Esophagus squamous epithelium (tissue), 5 donors: ENCODE results near the gene ASTN2. TPM values are rescaled to one million over a fixed set of nuclear protein-coding genes. Genes with fewer than 3 reads are reported as not detected.
A peak's percentile ranks its signal among the peaks of the same experiment; 100 is the strongest.

ENCODE experiments used
- DNase-seq: peaks from one replicate; lab custom pipeline; 2025; lab: John Stamatoyannopoulos, UW
- H3K27ac ChIP-seq, 4 donors: fragments of 200-600 bp; sonication (generic); one replicate each; pipeline ENCODE4 v1.5.1; 2016 to 2019; ENCODE audit warnings: mild to moderate bottlenecking in 1 of 4
- H3K27me3 ChIP-seq, 4 donors: fragments of 200-600 bp; sonication (generic); 1 replicate in 3 of 4; 2 replicates in 1 of 4; pipeline versions ENCODE4 v1.5.1 to v1.6.0; 2017 to 2021; ENCODE audit warnings: antibody characterized with exemption in 1 of 4
- H3K36me3 ChIP-seq, 3 donors: fragments of 200-600 bp; sonication (generic); one replicate each; pipeline ENCODE4 v1.5.1; 2016 to 2019
- H3K4me1 ChIP-seq, 3 donors: fragments of 200-600 bp; sonication (generic); one replicate each; pipeline ENCODE4 v1.5.1; 2017 to 2019
- H3K4me3 ChIP-seq, 4 donors: fragments of 200-600 bp; sonication (generic); 1 replicate in 3 of 4; 2 replicates in 1 of 4; pipeline ENCODE4 v1.5.1; 2016 to 2019; ENCODE audit warnings: mild to moderate bottlenecking in 2 of 4, moderate library complexity in 1 of 4
- H3K9me3 ChIP-seq, 3 donors: fragments of 200-600 bp; sonication (generic); one replicate each; pipeline ENCODE4 v1.5.1; 2016 to 2019
- POLR2A ChIP-seq, 4 donors: fragments of 450-650 bp; IDR thresholded peaks; one replicate each; pipeline ENCODE4 v1.6.1; 2017; ENCODE audit warnings: antibody characterized with exemption in 4 of 4, mild to moderate bottlenecking in 4 of 4, moderate library complexity in 3 of 4
- WGBS, 2 donors: methylation state at CpG; one replicate each; pipeline ENCODE4 v1.1.5; 2018; 5-methylcytosine and 5-hydroxymethylcytosine counted together
- intact Hi-C: fragments of 100-400 bp; cut with DNase I; formaldehyde crosslinking; loops from one replicate; pipeline ENCODE4 v1.15.0; 2022
- total RNA-seq, 4 donors: library from RNA; depleted of rRNA; stranded (reverse); fragments of >200 nt; gene quantifications; one replicate each; pipeline ENCODE4 v1.1.0, GENCODE V29; 2016
- TF ChIP-seq, protein P1 (sequence below), 6 experiments: fragments of 450-650 bp in 4 of 6; fragments of 200-600 bp in 2 of 6; sonication (generic) in 2 of 6; IDR thresholded peaks; one replicate each; pipeline ENCODE4 v1.5.1; 2016 to 2019; ENCODE audit warnings: antibody characterized with exemption in 6 of 6, mild to moderate bottlenecking in 4 of 6, moderate library complexity in 4 of 6
- donor health status: DM: yes; HTN: yes; CAD: no.

Gene ASTN2
- total RNA-seq, 4 donors from 2014 or later = 0.13 to 1.9 (median 0.27) TPM; not detected in 1

DNA sequence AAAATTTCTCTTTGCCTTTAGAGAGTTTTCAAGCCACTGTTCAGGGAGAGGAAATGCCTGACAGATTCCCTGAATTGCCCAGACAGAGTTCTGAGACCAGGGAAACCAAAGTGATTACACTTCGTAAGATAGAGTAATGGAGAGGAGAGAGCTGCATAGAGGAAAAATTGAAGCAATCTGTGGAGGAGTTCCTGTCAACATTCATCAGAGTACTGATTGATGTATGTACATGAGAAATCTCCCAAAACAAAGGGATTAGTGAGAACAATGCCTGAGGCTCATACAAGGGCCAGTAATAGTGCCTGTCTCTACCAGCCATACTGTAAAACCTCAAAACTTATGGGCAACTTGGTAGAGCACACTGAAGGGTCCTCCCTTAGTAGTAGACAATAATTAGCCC, 806.8 kb downstream of the ASTN2 start:
- intact Hi-C loops = no loop called here
- TF ChIP-seq, protein P1, sequence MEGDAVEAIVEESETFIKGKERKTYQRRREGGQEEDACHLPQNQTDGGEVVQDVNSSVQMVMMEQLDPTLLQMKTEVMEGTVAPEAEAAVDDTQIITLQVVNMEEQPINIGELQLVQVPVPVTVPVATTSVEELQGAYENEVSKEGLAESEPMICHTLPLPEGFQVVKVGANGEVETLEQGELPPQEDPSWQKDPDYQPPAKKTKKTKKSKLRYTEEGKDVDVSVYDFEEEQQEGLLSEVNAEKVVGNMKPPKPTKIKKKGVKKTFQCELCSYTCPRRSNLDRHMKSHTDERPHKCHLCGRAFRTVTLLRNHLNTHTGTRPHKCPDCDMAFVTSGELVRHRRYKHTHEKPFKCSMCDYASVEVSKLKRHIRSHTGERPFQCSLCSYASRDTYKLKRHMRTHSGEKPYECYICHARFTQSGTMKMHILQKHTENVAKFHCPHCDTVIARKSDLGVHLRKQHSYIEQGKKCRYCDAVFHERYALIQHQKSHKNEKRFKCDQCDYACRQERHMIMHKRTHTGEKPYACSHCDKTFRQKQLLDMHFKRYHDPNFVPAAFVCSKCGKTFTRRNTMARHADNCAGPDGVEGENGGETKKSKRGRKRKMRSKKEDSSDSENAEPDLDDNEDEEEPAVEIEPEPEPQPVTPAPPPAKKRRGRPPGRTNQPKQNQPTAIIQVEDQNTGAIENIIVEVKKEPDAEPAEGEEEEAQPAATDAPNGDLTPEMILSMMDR (IDR thresholded peaks at IDR 0.05) = no peak
- TF ChIP-seq POLR2A (IDR thresholded peaks at IDR 0.05) = no peak
- no peak overlapping the region for H3K4me3 ChIP-seq
- H3K27ac ChIP-seq = no peak overlapping the region
- H3K36me3 ChIP-seq = no peaks in the 10 kb centered on the region
- H3K9me3 ChIP-seq = no peaks in the 10 kb centered on the region
- DNase-seq = no peak
- H3K27me3 ChIP-seq = no peaks in the 10 kb centered on the region
- WGBS, 2 donors = 86% methylated on average over 1 of the region's 1 CpG
- no peaks in the 10 kb centered on the region for H3K4me1 ChIP-seq

DNA sequence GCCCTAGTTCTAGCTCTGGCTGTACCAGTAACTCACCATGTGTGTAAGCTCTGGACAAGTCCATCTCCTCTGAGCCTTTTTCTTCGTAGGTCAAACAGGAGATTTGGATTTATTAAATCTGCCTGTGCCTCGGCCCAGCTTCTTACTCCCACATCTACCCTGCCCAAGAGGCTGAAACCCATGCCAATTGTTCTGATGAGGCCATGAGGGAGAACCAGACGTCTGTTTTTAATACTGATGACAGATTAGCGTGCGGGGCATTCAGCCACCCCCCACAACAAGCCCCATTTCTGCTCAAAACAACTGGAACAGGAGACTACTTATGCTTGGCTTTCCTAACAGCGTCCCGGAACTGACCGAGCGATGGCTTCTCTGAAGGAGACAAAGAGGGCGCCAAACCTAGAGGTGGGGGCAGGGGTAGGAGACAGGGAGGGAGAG, 808.9 kb downstream of the ASTN2 start:
- Histone ChIP-seq H3K9me3 (no peaks in the 10 kb centered on the region), H3K27me3 (no peaks in the 10 kb centered on the region), H3K36me3 (no peaks in the 10 kb centered on the region), H3K27ac (peak overlapping the region in 1 of 4 donors; percentile 25), H3K4me1 (no peaks in the 10 kb centered on the region), H3K4me3 (no peak overlapping the region)
- DNase-seq = no peak
- TF ChIP-seq, protein P1 (IDR thresholded peaks at IDR 0.05) = no peak
- no peak for TF ChIP-seq POLR2A (IDR thresholded peaks at IDR 0.05)
- WGBS, 2 donors = 70 to 91% methylated on average over 10 of the region's 10 CpGs
- intact Hi-C loops = no loop called here

DNA sequence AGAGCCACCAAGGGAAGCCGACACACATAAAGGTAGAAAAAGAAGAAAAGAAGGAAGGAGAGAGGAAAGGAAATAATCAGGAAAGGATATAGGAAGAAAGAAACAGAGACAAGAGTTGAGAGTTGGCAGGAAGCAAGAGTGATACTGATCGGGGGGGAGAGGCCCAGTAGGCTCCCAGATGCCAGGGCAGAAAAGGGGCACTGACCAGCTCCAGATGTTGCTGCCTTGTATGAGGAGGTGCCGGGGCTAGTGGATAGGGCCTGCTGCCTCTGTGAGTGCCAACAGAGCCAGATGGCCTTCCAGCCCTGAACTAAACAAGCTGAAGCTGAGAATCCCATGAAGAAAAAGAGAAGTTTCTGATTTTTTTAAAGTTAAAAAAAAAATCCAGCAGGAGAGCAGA, 809.8 kb downstream of the ASTN2 start:
- DNase-seq = no peak
- H3K36me3 ChIP-seq = no peaks in the 10 kb centered on the region
- no peak overlapping the region for H3K27ac ChIP-seq
- H3K27me3 ChIP-seq = no peaks in the 10 kb centered on the region
- intact Hi-C loops = no loop called here
- H3K4me3 ChIP-seq = no peak overlapping the region
- no peaks in the 10 kb centered on the region for H3K4me1 ChIP-seq
- TF ChIP-seq, protein P1 (IDR thresholded peaks at IDR 0.05) = no peak
- TF ChIP-seq POLR2A (IDR thresholded peaks at IDR 0.05) = no peak
- WGBS, 2 donors = 81 to 91% methylated on average over 3 of the region's 3 CpGs
- no peaks in the 10 kb centered on the region for H3K9me3 ChIP-seq

DNA sequence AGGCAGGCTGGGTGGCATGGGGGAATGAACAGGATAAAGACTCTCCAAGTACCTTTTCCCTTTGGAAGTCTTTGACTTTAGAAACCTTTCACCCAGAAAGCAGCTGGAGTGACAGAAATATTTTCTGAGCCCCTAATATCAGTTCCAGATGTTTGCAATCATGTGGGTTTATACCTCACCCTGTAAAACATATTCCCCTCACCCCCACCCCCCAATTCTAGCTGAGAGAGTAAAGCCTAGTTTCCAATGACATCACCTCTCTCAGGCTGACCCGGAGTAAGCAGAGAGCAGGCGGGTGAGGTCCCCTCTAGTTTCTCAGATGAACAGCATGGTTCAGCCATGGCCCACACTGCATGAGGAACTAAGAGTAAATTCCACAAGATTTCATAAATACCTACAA, 810.6 kb downstream of the ASTN2 start:
- no peaks in the 10 kb centered on the region for H3K9me3 ChIP-seq
- no peak for DNase-seq
- no peaks in the 10 kb centered on the region for H3K27me3 ChIP-seq
- no peaks in the 10 kb centered on the region for H3K36me3 ChIP-seq
- intact Hi-C loops = no loop called here
- 83 to 89% methylated on average over 1 to 2 of the region's 2 CpGs for WGBS, 2 donors
- H3K27ac ChIP-seq = no peak overlapping the region
- TF ChIP-seq, protein P1 (IDR thresholded peaks at IDR 0.05) = no peak
- TF ChIP-seq POLR2A (IDR thresholded peaks at IDR 0.05) = no peak
- H3K4me1 ChIP-seq = no peaks in the 10 kb centered on the region
- no peak overlapping the region for H3K4me3 ChIP-seq

DNA sequence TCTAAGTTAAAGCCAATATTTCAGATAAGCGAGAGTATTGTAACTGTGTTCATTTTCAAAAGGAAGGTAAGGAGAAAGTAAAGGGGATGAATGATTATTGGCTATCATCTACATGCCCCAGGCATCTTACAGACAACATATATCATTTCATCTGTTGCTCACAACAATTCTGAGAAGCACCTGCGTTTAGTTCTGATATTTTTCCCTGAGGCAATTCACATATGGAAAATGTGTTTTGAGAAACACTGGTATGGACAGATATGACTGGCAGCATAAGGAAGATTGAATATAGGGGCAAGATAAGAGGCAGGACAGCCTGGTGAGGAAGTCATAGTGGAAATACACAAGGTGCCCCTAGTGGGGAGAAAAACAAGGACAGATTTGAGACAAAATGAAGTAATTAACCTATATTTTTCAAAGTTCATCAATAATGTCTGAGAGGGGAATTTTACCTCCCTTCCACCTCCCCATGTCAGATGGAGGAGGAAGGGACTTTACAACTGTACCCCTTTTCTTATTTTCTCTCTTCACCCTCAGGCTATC, 815.4 kb downstream of the ASTN2 start:
- WGBS, 2 donors = 54 to 75% methylated on average over 2 of the region's 2 CpGs
- intact Hi-C loops = no loop called here
- Histone ChIP-seq H3K4me1 (no peaks in the 10 kb centered on the region), H3K36me3 (no peaks in the 10 kb centered on the region), H3K27me3 (no peaks in the 10 kb centered on the region), H3K27ac (no peak overlapping the region), H3K4me3 (no peak overlapping the region), H3K9me3 (no peaks in the 10 kb centered on the region)
- no peak for DNase-seq
- no peak for TF ChIP-seq POLR2A (IDR thresholded peaks at IDR 0.05)
- TF ChIP-seq, protein P1 (IDR thresholded peaks at IDR 0.05) = no peak
